Right kidney (tissue), 1 donor: ENCODE measurements around the gene GSG1L2.
"Not testable (repeated sequence)": the region's sequence is repeated elsewhere in the genome, so short reads cannot be mapped to it uniquely, and the experiment has no call there.

Source experiments
- DNase-seq: peaks from one replicate; pipeline ENCODE4 v3.0.0-alpha.2; 2016

Gene GSG1L2

DNA sequence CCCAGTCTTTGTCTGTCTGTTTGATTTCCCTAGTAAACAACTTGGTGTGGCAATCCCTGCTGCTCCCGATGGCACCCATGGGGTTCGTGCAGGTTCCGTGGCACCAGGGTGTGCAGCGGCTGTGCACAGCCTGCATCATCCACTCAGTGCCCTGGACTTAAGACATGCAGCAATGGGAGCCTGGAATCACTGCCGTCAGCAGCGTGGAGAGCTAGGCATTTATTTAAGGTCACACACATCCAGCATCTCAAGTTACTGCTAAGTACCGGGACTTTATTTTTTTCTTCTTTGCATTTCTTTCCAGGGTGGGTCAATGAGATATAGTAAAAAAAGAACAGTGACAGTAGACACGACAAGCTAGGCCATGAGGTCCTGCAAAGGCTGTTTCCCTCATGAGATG, 33.3 kb downstream of the GSG1L2 start:
- DNase-seq, result no peak

DNA sequence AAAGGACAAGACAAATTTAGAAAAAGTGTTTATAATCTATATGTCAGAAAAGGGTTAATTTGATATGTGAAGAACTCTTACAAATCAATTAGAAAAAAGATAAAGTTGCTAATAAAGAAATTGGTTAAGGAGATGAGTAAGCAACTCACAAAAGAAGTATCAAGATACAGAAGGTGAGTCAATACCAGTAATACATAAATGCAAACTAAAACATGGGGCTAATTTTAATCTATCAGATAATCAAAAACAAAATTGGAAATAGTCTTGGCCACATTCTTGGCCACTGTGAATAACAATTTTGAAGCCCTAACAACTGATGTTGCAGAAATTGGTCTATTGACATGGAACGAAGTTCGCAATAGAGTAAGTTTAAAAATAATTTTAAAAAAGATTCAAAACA, 37.3 kb downstream of the GSG1L2 start:
- DNase-seq, result no peak

DNA sequence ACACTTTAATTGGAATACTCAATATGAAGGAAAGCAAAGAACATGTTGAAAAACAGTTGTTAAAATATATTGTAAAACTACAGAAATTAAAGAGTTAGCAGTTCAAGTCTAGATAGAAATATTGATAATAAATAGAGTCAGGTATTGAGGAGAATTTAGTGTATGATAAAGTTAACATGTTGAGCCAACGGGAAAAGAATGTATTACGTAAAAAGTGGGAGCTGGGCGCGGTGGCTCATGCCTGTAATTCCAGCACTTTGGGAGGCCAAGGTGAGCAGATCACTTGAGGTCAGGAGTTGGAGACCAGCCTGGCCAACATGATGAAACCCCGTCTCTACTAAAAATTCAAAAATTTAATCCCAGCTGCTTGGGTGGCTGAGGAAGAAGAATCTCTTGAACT, 38.4 kb downstream of the GSG1L2 start:
- not testable (repeated sequence) for DNase-seq

DNA sequence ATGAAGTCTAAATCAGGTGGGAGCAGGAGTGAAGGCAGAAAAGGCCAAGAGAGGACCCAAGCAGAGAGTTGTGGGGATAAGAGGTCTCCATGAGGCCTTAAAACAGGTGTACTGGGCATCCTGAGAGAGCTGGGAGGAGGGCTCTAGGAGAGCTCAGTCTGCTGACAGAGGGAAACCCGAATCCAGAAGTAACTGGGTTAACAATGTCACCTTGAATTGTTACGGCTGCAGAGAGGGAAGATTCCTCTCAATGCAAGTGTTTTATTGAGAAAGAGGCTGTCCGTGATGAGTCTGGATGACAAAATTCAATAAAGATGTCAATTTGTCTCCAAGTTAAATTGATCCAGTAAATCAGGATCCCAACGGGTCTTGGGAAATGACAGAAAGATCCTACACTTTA, 38.8 kb downstream of the GSG1L2 start:
- DNase-seq, result no peak

DNA sequence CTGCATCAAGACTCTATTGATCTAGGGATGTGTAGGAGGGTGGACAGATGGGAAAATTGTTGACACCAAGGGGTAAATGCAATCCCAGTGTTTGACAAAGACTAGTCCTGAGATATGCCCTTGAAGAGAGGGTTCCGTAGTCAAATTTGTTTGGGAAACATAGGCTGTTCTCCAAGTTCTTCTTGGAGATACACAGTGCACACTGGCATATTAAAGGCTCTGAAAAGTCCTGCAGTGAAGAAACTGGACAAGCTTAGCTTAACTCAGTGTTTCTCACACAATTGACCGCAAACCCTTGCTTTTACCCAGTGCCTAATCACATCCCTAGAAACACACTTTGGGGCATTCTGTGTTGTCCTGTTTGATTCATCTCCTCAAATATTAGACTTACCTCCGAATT, 41.3 kb downstream of the GSG1L2 start:
- DNase-seq, result no peak

DNA sequence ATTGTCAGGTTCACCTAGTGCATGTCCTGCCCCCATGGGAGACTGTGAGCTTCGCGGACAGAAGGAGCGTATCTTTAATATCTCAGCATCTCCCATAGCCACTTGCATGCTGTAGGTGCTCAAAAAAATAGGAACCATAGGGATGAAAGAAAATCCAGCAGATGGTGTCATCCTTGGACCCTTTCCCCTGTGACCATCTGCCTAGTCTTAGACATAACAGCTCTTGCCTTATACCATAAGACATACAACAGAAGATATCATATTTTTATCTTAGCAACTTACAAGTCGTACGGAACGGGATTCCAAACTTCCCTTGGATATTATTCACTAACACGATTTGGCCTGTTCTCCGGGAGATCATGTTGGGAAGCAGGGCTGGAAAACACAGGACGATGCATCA, 45.0 kb downstream of the GSG1L2 start:
- DNase-seq, result no peak

DNA sequence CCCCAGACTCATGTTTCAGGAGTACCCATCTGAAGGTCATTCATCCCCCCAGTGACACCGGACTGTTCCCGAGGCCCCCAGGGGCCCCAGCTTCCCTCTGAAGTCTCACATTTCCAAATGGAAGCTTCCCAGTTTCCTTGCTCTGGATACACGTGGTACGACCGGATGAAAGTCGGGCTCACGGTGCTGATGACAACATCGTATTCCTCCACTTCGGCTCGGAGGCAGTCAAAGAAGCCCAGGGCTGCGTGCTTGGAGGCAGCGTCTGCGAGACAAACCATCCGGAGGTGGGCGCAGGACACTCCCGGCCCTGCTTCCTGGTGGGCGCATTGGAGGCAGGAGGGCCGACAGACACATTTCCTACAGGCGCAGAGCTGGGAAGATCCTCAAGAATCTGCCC, 49.2 kb downstream of the GSG1L2 start:
- no peak for DNase-seq

DNA sequence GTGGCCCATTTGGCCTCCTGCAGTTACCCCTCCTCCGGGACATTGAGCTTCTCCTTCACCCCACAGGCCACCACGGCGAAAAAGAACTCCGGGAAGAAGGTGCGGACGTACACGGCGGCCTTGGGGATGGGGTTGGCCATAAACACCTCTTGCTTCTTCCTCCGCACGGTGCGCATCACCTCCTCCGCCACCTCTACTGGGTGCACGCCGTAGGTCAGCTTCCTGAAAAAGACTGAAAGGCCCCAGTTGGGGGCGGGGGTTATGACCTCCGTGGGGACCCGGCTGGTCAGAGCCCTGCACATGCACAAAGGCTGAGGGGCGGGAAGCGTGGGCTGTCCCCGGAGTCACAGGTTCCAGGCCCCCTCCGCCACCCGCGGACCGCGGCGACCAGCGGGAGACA, 50.4 kb downstream of the GSG1L2 start:
- DNase-seq, result no peak

DNA sequence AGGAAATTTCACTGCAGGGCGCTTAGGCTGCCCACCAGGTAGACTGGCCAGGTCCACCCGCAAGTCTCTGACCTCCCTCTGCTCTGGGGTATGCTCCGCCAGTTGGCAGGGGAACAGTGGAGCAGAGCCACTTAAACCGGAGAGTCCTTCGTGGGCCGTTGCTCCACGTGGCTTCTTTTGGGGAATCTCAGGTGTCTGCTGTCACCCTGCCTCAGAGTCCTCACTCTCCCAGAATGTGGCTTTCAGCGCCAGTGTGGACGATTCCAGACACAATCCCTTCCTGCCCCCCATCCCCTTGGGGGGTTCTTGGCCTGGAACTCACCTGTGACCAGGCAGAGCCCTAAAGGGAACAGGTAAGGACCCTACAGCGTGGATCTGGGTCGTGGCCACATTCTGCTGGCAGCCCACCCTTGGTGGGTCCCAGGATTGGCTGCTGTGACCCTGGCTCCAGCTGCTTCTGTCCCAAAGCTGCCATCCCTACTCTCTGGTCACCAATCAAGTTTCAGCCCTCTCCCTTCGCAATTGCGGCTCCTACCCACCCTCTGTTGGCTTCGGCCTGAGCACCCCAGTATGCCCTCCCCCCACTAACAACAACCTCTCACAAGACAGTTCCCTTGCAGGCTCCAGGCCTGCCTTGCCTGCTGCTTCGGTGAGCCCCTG, 52.7 kb downstream of the GSG1L2 start:
- DNase-seq, result no peak

DNA sequence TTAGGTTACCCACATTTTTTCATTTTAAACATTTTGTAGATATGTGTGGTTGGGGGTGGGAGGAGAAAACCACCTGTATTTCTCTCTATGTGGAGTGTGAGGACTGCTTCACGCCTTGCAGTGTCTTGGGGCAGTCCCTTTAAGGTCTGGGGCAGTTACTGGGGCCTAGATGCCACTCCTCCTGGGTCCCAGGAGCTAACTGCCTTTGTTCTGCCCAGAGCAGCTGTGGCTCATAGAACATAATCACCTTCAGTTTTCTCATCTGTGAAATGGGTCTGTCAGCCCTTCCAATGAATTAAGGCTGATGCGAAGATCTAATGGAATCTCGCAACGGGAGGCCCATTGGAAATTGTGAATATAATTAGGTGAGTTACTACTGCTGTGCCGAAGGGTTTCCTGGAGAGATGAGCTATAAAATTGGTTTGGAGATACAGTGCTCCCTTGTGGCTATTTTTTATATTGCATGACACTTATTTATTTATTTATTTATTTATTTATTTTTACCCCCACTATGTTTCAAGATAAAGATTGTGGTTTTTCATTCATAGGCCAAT, 53.4 kb downstream of the GSG1L2 start:
- peak; percentile 34 for DNase-seq

DNA sequence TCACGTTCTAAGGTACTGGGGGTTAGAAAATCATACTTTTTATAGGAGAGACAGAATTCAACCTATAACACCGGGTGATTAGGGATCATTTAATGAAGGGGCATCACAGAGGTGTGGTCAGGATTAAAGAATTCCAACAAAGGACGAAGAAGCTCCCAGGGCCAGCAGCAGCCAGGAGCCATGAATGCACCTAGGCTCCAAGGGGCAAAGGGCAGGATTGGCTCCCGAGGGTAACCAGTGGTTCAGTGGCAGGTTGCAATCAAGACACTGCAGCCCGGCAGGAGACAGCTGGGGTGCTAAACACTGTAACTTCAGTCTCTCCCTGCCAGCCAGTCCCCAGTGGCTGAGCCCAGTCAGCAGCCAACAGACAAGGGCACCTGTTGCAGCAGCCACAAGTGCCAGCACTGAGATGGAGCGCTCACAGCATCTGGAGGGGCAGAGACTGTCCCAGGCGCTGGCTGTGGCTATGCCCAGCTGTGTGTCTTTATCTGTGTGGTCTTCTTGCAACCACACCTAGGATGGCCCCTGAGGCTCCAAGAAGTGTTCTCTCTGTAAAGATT, 54.4 kb downstream of the GSG1L2 start:
- no peak for DNase-seq

DNA sequence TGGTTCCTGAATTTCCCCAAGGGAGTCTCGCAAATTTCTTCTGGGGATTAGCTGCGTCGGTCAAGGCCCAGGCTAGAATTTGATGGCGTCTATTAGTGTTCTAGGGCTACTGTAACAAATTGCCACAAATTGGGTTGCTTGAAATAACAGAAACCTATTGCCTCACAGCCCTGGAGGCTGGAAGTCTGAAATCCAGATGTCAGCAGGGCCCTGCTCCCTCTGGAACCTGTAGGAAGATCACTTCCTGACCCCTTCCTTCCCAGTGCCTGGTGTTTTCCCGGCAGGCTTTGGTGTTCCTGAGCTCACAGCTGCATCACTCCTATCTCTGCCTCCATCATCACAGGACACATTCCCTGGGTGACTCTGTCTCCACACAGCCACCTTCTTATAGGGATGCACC, 54.9 kb downstream of the GSG1L2 start:
- DNase-seq, result no peak

DNA sequence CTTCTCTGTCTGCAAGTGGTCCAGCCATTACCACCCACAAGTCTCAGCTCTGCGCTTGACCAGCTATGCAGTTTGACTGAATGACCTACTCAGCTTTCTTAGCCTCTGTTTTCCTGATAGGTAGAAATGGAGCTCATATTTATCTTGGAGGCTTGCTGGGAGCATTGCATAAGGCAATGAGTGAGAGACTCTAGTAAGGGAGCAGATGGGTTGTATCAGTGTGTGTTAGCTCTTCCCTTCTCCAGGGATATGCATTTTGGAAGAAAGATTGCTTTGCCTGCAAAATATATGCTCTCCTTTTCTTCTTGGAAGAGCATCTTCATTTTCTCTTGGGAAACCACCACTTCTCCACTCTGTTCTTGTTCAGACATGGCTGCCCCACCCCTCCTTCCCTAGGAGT, 56.6 kb downstream of the GSG1L2 start:
- no peak for DNase-seq

DNA sequence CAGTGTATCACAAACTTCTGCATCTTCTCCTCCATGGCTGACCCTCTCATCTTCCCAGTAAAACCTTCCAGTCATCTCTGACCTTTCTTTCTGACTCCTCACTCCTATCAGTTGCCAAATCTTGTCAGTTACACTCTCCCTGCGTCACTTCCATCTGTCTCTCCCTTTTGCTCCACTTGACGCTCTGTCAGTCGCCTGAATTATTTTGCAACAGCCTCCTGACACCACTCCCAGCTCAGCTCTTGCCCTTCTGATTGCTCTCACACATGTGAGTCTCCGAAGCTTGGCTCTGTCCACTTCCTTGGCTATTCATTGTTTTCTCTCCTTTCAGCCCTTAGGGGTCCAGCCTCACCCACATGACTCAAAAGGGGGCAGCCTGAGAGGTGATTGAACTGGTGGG, 58.2 kb downstream of the GSG1L2 start:
- DNase-seq, result no peak

DNA sequence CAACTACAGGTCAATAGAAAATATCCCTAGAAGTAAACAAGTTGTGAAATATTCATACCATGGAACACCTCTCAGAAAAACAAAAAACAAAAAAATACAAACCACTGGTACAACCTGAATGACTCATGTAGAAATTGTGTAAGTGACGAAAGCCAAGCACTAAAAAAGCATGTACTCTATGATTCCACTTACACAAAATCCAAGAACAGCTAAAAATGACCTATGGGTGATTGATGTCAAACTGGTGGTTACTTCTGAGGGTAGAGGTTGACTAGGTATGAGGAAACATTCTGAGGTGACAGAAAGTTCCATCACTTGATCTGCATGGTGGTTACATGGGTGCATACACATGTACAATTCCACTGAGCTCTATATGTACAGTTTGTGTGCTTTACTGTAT, 61.6 kb downstream of the GSG1L2 start:
- no peak for DNase-seq

DNA sequence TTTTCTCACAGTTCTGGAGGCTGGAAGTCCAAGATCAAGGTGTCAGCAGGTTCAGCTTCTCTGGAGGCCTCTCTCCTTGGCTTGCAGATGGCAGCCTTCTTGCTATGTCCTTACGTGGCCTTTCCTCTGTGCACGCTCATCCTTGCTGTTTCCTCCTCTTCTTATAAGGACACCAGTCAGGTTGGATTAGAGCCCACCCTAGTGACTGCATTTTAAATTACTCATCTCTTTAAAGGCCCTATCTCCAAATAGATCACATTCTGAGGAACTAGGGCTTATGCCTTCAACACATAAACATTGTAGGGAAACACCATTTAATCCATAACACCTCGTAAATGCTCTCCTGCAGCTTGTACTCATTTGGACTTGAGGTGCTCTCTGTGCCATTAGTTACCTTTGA, 66.8 kb downstream of the GSG1L2 start:
- DNase-seq, result no peak
